Loucy (cell line): ENCODE results near the gene TBCD.

Source experiments
- H2AFZ ChIP-seq: fragments of 200-600 bp; sonication (generic); 2 replicates; pipeline ENCODE4 v1.6.0; 2016; ENCODE audit warnings: antibody characterized with exemption, mild to moderate bottlenecking, low read length, moderate library complexity
- H3F3A ChIP-seq: fragments of 200-600 bp; 2 replicates; pipeline ENCODE4 v1.6.0; 2016; ENCODE audit warnings: antibody characterized with exemption, low read depth, mild to moderate bottlenecking
- H3K27me3 ChIP-seq: fragments of 200-600 bp; sonication (generic); 2 replicates; pipeline ENCODE4 v1.6.1; 2014; ENCODE audit warnings: low read length, mild to moderate bottlenecking; ENCODE audit not compliant: insufficient read depth, poor library complexity, severe bottlenecking
- H3K36me3 ChIP-seq: fragments of 200-600 bp; sonication (generic); 2 replicates; pipeline ENCODE4 v1.6.1; 2016; ENCODE audit warnings: low read length; ENCODE audit not compliant: insufficient read depth
- H3K4me1 ChIP-seq: fragments of 200-600 bp; sonication (generic); 2 replicates; pipeline ENCODE4 v1.5.1; 2014; ENCODE audit warnings: low read length, mild to moderate bottlenecking; ENCODE audit not compliant: insufficient read depth, poor library complexity, severe bottlenecking
- H3K4me2 ChIP-seq: fragments of 200-600 bp; sonication (generic); 2 replicates; pipeline ENCODE4 v1.6.0; 2014; ENCODE audit warnings: antibody characterized with exemption, low read length, low read depth, mild to moderate bottlenecking; ENCODE audit not compliant: poor library complexity, severe bottlenecking
- H3K4me3 ChIP-seq: fragments of 200-600 bp; sonication (generic); 2 replicates; pipeline ENCODE4 v1.5.1; 2014; ENCODE audit warnings: low read length, mild to moderate bottlenecking, mixed read lengths; ENCODE audit not compliant: poor library complexity, severe bottlenecking
- H3K79me2 ChIP-seq: fragments of 200-600 bp; sonication (generic); 2 replicates; pipeline ENCODE4 v1.6.1; 2014; ENCODE audit warnings: low read length; ENCODE audit not compliant: insufficient read depth
- H3K9ac ChIP-seq: fragments of 200-600 bp; sonication (generic); 2 replicates; pipeline ENCODE4 v1.6.0; 2014; ENCODE audit warnings: mild to moderate bottlenecking, low read depth, low read length, moderate library complexity; ENCODE audit not compliant: poor library complexity, severe bottlenecking
- H3K9me2 ChIP-seq: fragments of 200-600 bp; sonication (generic); replicated peaks from 2 replicates; pipeline ENCODE4 v1.6.1; 2016; ENCODE audit warnings: low read depth, low read length, mixed read lengths
- H3K9me3 ChIP-seq: fragments of 200-600 bp; sonication (generic); 2 replicates; pipeline ENCODE4 v1.6.1; 2014; ENCODE audit warnings: mild to moderate bottlenecking, antibody characterized with exemption, low read length, low read depth; ENCODE audit not compliant: insufficient read depth
- H4K20me1 ChIP-seq: fragments of 200-600 bp; sonication (generic); 2 replicates; pipeline ENCODE4 v1.6.0; 2014; ENCODE audit warnings: antibody characterized with exemption, low read length, mild to moderate bottlenecking; ENCODE audit not compliant: insufficient read depth, poor library complexity, severe bottlenecking
- CTCF ChIP-seq: fragments of 200-600 bp; sonication (generic); conservative IDR thresholded peaks from 2 replicates; pipeline ENCODE4 v1.5.1; 2014; ENCODE audit warnings: mild to moderate bottlenecking, antibody characterized with exemption, low read length
- EZH2phosphoT487 ChIP-seq: fragments of 200-600 bp; IDR thresholded peaks from 2 replicates; pipeline ENCODE4 v1.6.1; 2018; ENCODE audit warnings: antibody characterized with exemption, mild to moderate bottlenecking, moderate library complexity, borderline replicate concordance

TBCD gene

GRCh38 chr17:82876149-82876548 is 124.3 kb downstream of the TBCD start:
- Histone ChIP-seq H4K20me1 (peaks cover 22% of the 10 kb centered on the region), H3K36me3 (peaks cover 65% of the 10 kb centered on the region; the same call in 1 of the 2 replicates), H3K4me1 (peaks cover 18% of the 10 kb centered on the region), H3K4me3 (no peak overlapping the region), H3K4me2 (no peak overlapping the region), H3K9me2 (no peaks in the 10 kb centered on the region), H3K79me2 (peaks cover 99% of the 10 kb centered on the region), H3F3A (no peaks in the 10 kb centered on the region), H3K27me3 (no peaks in the 10 kb centered on the region), H2AFZ (no peak overlapping the region), H3K9me3 (no peaks in the 10 kb centered on the region), H3K9ac (no peak overlapping the region)
- TF ChIP-seq CTCF (no peak), EZH2phosphoT487 (no peak)

- H3K27me3 ChIP-seq: no peaks in the 10 kb centered on the region
- H3K9me3 ChIP-seq: no peaks in the 10 kb centered on the region
- H3K9ac ChIP-seq: no peak overlapping the region
- H4K20me1 ChIP-seq: peaks cover 28% of the 10 kb centered on the region
- TF ChIP-seq EZH2phosphoT487: no peak
- TF ChIP-seq CTCF: no peak
- H3K9me2 ChIP-seq: no peaks in the 10 kb centered on the region
- peaks cover 24% of the 10 kb centered on the region for H3K4me1 ChIP-seq
- H3K36me3 ChIP-seq: peaks cover 59% of the 10 kb centered on the region; the same call in 1 of the 2 replicates
- peaks cover 99% of the 10 kb centered on the region for H3K79me2 ChIP-seq
- H3F3A ChIP-seq: no peaks in the 10 kb centered on the region
- H2AFZ ChIP-seq: no peak overlapping the region
- H3K4me2 ChIP-seq: no peak overlapping the region
- no peak overlapping the region for H3K4me3 ChIP-seq
Observed at GRCh38 chr17:82876602-82877379, 124.9 kb downstream of the TBCD start.

GRCh38 chr17:82878527-82878926 is 126.7 kb downstream of the TBCD start:
- Histone ChIP-seq H3K4me3 (no peak overlapping the region), H3K9me3 (no peaks in the 10 kb centered on the region), H3K4me1 (peaks cover 42% of the 10 kb centered on the region), H3K9ac (no peak overlapping the region), H4K20me1 (peaks cover 25% of the 10 kb centered on the region), H3K36me3 (peaks cover 43% of the 10 kb centered on the region; the same call in 1 of the 2 replicates), H3K4me2 (no peak overlapping the region), H2AFZ (no peak overlapping the region), H3F3A (no peaks in the 10 kb centered on the region), H3K79me2 (peaks cover 99% of the 10 kb centered on the region), H3K27me3 (no peaks in the 10 kb centered on the region), H3K9me2 (no peaks in the 10 kb centered on the region)
- TF ChIP-seq CTCF: no peak
- TF ChIP-seq EZH2phosphoT487: no peak
